HFF-Myc (cell line): ENCODE data around the gene ZMIZ1.
A peak's percentile ranks its signal among the peaks of the same experiment; 100 is the strongest.

ENCODE experiments used
- DNase-seq: peaks from one replicate; pipeline ENCODE4 v3.0.0-alpha.2; 2011; ENCODE audit warnings: low read depth; ENCODE audit errors: extremely low read depth
- H3K4me3 ChIP-seq: replicated peaks from 2 replicates; pipeline ENCODE4 v1.5.1; 2011; ENCODE audit warnings: low read depth, mild to moderate bottlenecking, control low read depth, low read length
- CTCF ChIP-seq: IDR thresholded peaks from 2 replicates; pipeline ENCODE4 v1.5.1; 2012; ENCODE audit warnings: mild to moderate bottlenecking, low read depth, low read length, control low read depth; ENCODE audit errors: missing control alignments

Gene ZMIZ1

GRCh38 chr10:79346388-79347225 is 277.8 kb downstream of the ZMIZ1 start:
- DNase-seq, result no peak
- no peak for TF ChIP-seq CTCF
- peak overlapping the region; percentile 91 for H3K4me3 ChIP-seq

GRCh38 chr10:79347226-79347893 is 278.6 kb downstream of the ZMIZ1 start, which contains the start of gene PPIF:
Gene PPIF (plus strand): TSS chr10:79347469. CDS start chr10:79347549, 80 bp downstream.
- peak; percentile 90 for TF ChIP-seq CTCF
- H3K4me3 ChIP-seq, result peak within 1 kb of the TSS; percentile 91
- peak; percentile 46 for DNase-seq

- DNase-seq, result no peak
- H3K4me3 ChIP-seq, result peak overlapping the region; percentile 91
- no peak for TF ChIP-seq CTCF
Measured at GRCh38 chr10:79347894-79348639, 279.3 kb downstream of the ZMIZ1 start.

GRCh38 chr10:79348640-79348988 is 279.8 kb downstream of the ZMIZ1 start:
- no peak for TF ChIP-seq CTCF
- peak overlapping the region; percentile 91 for H3K4me3 ChIP-seq
- DNase-seq, result no peak

- peak overlapping the region; percentile 91 for H3K4me3 ChIP-seq
- no peak for DNase-seq
- no peak for TF ChIP-seq CTCF
Measured at GRCh38 chr10:79349072-79349491, 280.3 kb downstream of the ZMIZ1 start.

GRCh38 chr10:79349766-79350406 is 281.1 kb downstream of the ZMIZ1 start:
- TF ChIP-seq CTCF, result no peak
- no peak for DNase-seq
- peak overlapping the region; percentile 91 for H3K4me3 ChIP-seq
